B cell (primary cell): Measurements from ENCODE around the gene HMGXB3. TPM values are rescaled to one million over a fixed set of nuclear protein-coding genes. Genes with fewer than 3 reads are reported as not detected.
A peak's percentile ranks its signal among the peaks of the same experiment; 100 is the strongest.

Experiments used
- ATAC-seq: fragments of 200-7000 bp; cut with Tn5 transposase; one replicate; pipeline ENCODE4 v1.10.0; 2021; ENCODE audit warnings: low read depth, mild to moderate bottlenecking, moderate number of reproducible peaks, moderate library complexity
- CTCF ChIA-PET: fragments of 350-600 bp; sonication (Branson Sonifier 250); formaldehyde crosslinking; loops from one replicate; lab custom pipeline; 2021; ENCODE audit warnings: antibody characterized with exemption, inconsistent platforms; lab: Charles Lee
- POLR2A ChIA-PET: fragments of 350-600 bp; sonication (Branson Sonifier 250); formaldehyde crosslinking; loops from one replicate; lab custom pipeline; 2021; ENCODE audit warnings: antibody characterized with exemption; lab: Charles Lee
- DNase-seq: peaks from one replicate; pipeline ENCODE4 v3.0.0; 2013
- H2AFZ ChIP-seq: 2 replicates; pipeline ENCODE4 v1.6.1; 2012; ENCODE audit warnings: mild to moderate bottlenecking, low read depth, low read length; ENCODE audit not compliant: insufficient read depth, poor library complexity, severe bottlenecking
- H3K27ac ChIP-seq, 2 donors: 1 replicate in 1 of 2; 2 replicates in 1 of 2; pipeline ENCODE4 v1.5.1; 2012 to 2013; ENCODE audit warnings: low read length in 2 of 2, mild to moderate bottlenecking in 2 of 2, moderate library complexity in 1 of 2
- H3K27me3 ChIP-seq, 4 experiments: fragments of 200-600 bp in 1 of 4; sonication (generic) in 1 of 4; replicated peaks in 1 of 4; 1 replicate in 2 of 4; 2 replicates in 2 of 4; pipeline versions ENCODE4 v1.6.1 to v1.7.0; 2013 to 2016; ENCODE audit warnings: low read length in 3 of 4, mild to moderate bottlenecking in 2 of 4, mixed read lengths in 1 of 4, moderate library complexity in 1 of 4; ENCODE audit not compliant: insufficient read depth in 4 of 4, control insufficient read depth in 3 of 4; ENCODE audit errors: control extremely low read depth in 1 of 4
- H3K36me3 ChIP-seq, 2 experiments: replicated peaks in 1 of 2; 1 replicate in 1 of 2; 2 replicates in 1 of 2; pipeline versions ENCODE4 v1.6.1 to v1.7.1; 2013; ENCODE audit warnings: low read length in 1 of 2; ENCODE audit not compliant: insufficient read depth in 2 of 2, control insufficient read depth in 1 of 2; ENCODE audit errors: control extremely low read depth in 1 of 2, extremely low read depth in 1 of 2
- H3K4me1 ChIP-seq, 2 donors: fragments of 200-600 bp in 1 of 2; sonication (generic) in 1 of 2; 1 replicate in 1 of 2; 2 replicates in 1 of 2; pipeline versions ENCODE4 v1.5.1 to v1.6.1; 2013 to 2017; ENCODE audit warnings: low read length in 2 of 2; ENCODE audit not compliant: control insufficient read depth in 2 of 2, insufficient read depth in 2 of 2
- H3K4me2 ChIP-seq: replicated peaks from 2 replicates; pipeline ENCODE3; 2012; ENCODE audit warnings: mild to moderate bottlenecking, low read depth, low read length; ENCODE audit not compliant: poor library complexity, severe bottlenecking
- H3K4me3 ChIP-seq, 5 experiments: fragments of 200-600 bp in 1 of 5; sonication (generic) in 1 of 5; 1 replicate in 3 of 5; 2 replicates in 2 of 5; pipeline versions ENCODE4 v1.5.1 to v1.7.0; 2011 to 2016; ENCODE audit warnings: low read length in 4 of 5, mild to moderate bottlenecking in 4 of 5, low read depth in 2 of 5, control low read depth in 1 of 5, moderate library complexity in 1 of 5; ENCODE audit not compliant: insufficient read depth in 1 of 5; ENCODE audit errors: control extremely low read depth in 1 of 5, extremely low read depth in 1 of 5
- H3K79me2 ChIP-seq: fragments of 200-600 bp; sonication (generic); one replicate; pipeline ENCODE4 v1.6.0; 2016; ENCODE audit warnings: low read length; ENCODE audit not compliant: control insufficient read depth, insufficient read depth
- H3K9ac ChIP-seq: fragments of 200-600 bp; sonication (generic); 2 replicates; pipeline ENCODE4 v1.6.1; 2017; ENCODE audit warnings: mild to moderate bottlenecking, low read length, moderate library complexity
- H3K9me3 ChIP-seq, 3 donors: one replicate each; pipeline versions ENCODE4 v1.6.1 to v1.7.1; 2013; ENCODE audit warnings: low read length in 2 of 3; ENCODE audit not compliant: control insufficient read depth in 2 of 3, insufficient read depth in 1 of 3; ENCODE audit errors: control extremely low read depth in 1 of 3
- H4K20me1 ChIP-seq: 2 replicates; pipeline ENCODE4 v1.6.0; 2012; ENCODE audit warnings: mild to moderate bottlenecking, low read length; ENCODE audit not compliant: insufficient read depth, control insufficient read depth, poor library complexity, severe bottlenecking
- H3K27ac Mint-ChIP-seq: one replicate; pipeline ENCODE4 v1.8.0; 2021; ENCODE audit warnings: mixed read lengths
- H3K27me3 Mint-ChIP-seq: one replicate; pipeline ENCODE4 v1.8.0; 2021; ENCODE audit warnings: mixed read lengths
- H3K4me1 Mint-ChIP-seq: one replicate; pipeline ENCODE4 v1.8.0; 2021; ENCODE audit warnings: mixed read lengths
- H3K4me3 Mint-ChIP-seq: one replicate; pipeline ENCODE4 v1.8.0; 2021; ENCODE audit warnings: mixed read lengths
- H3K9me3 Mint-ChIP-seq: one replicate; pipeline ENCODE4 v1.8.0; 2022; ENCODE audit warnings: mixed read lengths; ENCODE audit not compliant: insufficient read depth
- CTCF ChIP-seq: fragments of 200-600 bp; IDR thresholded peaks from one replicate; pipeline ENCODE4 v1.8.0; 2022; ENCODE audit warnings: antibody characterized with exemption, mild to moderate bottlenecking
- EZH2 ChIP-seq: IDR thresholded peaks from 2 replicates; pipeline ENCODE4 v1.6.1; 2012; ENCODE audit warnings: borderline replicate concordance, low read depth, mild to moderate bottlenecking, moderate library complexity, low read length; ENCODE audit not compliant: insufficient read depth, poor library complexity, severe bottlenecking
- WGBS: methylation state at CpG from one replicate; pipeline ENCODE4 v1.1.5; 2013; ENCODE audit warnings: missing lambda C conversion rate; ENCODE audit not compliant: insufficient coverage; 5-methylcytosine and 5-hydroxymethylcytosine counted together
- intact Hi-C: fragments of 100-400 bp; cut with micrococcal nuclease; formaldehyde crosslinking; loops from one replicate; pipeline ENCODE4 v1.10.0; 2022
- polyA plus RNA-seq: library from polyadenylated mRNA; depleted of rRNA; stranded (reverse); fragments of >200 nt; gene quantifications from 2 replicates; pipeline ENCODE4 v1.2.3, GENCODE V29; 2012
- total RNA-seq, 2 donors: library from RNA; stranded (reverse); fragments of 120-200 nt in 1 of 2; gene quantifications; 1 replicate in 1 of 2; 2 replicates in 1 of 2; pipeline versions ENCODE4 v1.2.3 to v1.2.4, GENCODE V29; 2013 to 2022

The HMGXB3 gene
- total and polyA plus RNA-seq, 2 donors (not counting 1 experiment from before 2014, with no cell fraction given), result 28.5 to 35.7 TPM

- H3K9ac ChIP-seq, result no peak overlapping the region
- DNase-seq, result no peak
- H2AFZ ChIP-seq, result no peak overlapping the region
- H3K4me3 Mint-ChIP-seq, result no peak overlapping the region
- intact Hi-C loops, result no loop called here
- ATAC-seq, result no peak
- no peak overlapping the region for H3K4me3 ChIP-seq
- no peaks in the 10 kb centered on the region for H4K20me1 ChIP-seq
- H3K27ac Mint-ChIP-seq, result no peak overlapping the region
- WGBS, result 100% methylated on average over 4 of the region's 5 CpGs
- H3K27ac ChIP-seq, result no peak overlapping the region
- H3K4me1 ChIP-seq, result no peaks in the 10 kb centered on the region
- H3K79me2 ChIP-seq, result no peaks in the 10 kb centered on the region
- ChIA-PET CTCF (interaction anchor here (1.2 kb wide), 1 partner anchor 136 kb away, joined by 7 read pairs; no protein-coding TSS in a partner anchor), POLR2A (no interaction called here)
- no peaks in the 10 kb centered on the region for H3K27me3 ChIP-seq
- no peak for TF ChIP-seq EZH2
- no peak for TF ChIP-seq CTCF
- H3K9me3 ChIP-seq, result no peaks in the 10 kb centered on the region
- no peak overlapping the region for H3K4me2 ChIP-seq
- peaks cover 0 to 4% of the 10 kb centered on the region in 2 experiments for H3K36me3 ChIP-seq
- no peaks in the 10 kb centered on the region for H3K9me3 Mint-ChIP-seq
- H3K27me3 Mint-ChIP-seq, result no peaks in the 10 kb centered on the region
- H3K4me1 Mint-ChIP-seq, result no peaks in the 10 kb centered on the region
These were observed 12.4 kb upstream of the HMGXB3 start for GRCh38 chr5:149988126-149988525.

- ChIA-PET POLR2A (interaction anchor here (0.5 to 1.1 kb wide), 2 partner anchors 9 to 159 kb away, joined by 4 read pairs; partner anchors contain the start of genes HMGXB3 and TIGD6), CTCF (interaction anchor here (0.6 to 5.2 kb wide), 29 partner anchors 9 to 383 kb away, joined by 3 to 194 read pairs (median 4); partner anchors contain the start of genes HMGXB3, SLC26A2 and TIGD6)
- no peaks in the 10 kb centered on the region for H3K27me3 ChIP-seq
- no peak overlapping the region for H3K4me3 ChIP-seq
- TF ChIP-seq EZH2, result no peak
- peak; percentile 97 for TF ChIP-seq CTCF
- H2AFZ ChIP-seq, result no peak overlapping the region
- no peak overlapping the region for H3K4me3 Mint-ChIP-seq
- no peaks in the 10 kb centered on the region for H3K4me1 Mint-ChIP-seq
- H3K9me3 ChIP-seq, result no peaks in the 10 kb centered on the region
- H3K9ac ChIP-seq, result no peak overlapping the region
- no peaks in the 10 kb centered on the region for H4K20me1 ChIP-seq
- intact Hi-C loops, result loop anchor here (1.0 to 10.0 kb wide), 3 partner anchors 10 to 636 kb away; partner anchors contain the start of genes HMGXB3, PCYOX1L and TIGD6
- H3K9me3 Mint-ChIP-seq, result no peaks in the 10 kb centered on the region
- peak; percentile 97 for ATAC-seq
- no peak overlapping the region for H3K27ac ChIP-seq
- H3K4me2 ChIP-seq, result no peak overlapping the region
- no peaks in the 10 kb centered on the region for H3K79me2 ChIP-seq
- no peaks in the 10 kb centered on the region for H3K4me1 ChIP-seq
- no peak overlapping the region for H3K27ac Mint-ChIP-seq
- H3K27me3 Mint-ChIP-seq, result no peaks in the 10 kb centered on the region
- DNase-seq, result peak; percentile 77
- peaks cover 0 to 9% of the 10 kb centered on the region in 2 experiments for H3K36me3 ChIP-seq
- WGBS, result 67% methylated on average over 2 of the region's 4 CpGs
These were observed 9.8 kb upstream of the HMGXB3 start for GRCh38 chr5:149990518-149991376.
